SKM-1 treated with dmso at 0.1 percent for 144 hours (cell line): ENCODE results near the gene PRRC2B.
"Not testable (repeated sequence)": the region's sequence is repeated elsewhere in the genome, so short reads cannot be mapped to it uniquely, and the experiment has no call there.

Experiments used
- DNase-seq: peaks from one replicate; lab custom pipeline; 2025; ENCODE audit not compliant: unreplicated experiment; lab: John Stamatoyannopoulos, UW

PRRC2B gene

DNA sequence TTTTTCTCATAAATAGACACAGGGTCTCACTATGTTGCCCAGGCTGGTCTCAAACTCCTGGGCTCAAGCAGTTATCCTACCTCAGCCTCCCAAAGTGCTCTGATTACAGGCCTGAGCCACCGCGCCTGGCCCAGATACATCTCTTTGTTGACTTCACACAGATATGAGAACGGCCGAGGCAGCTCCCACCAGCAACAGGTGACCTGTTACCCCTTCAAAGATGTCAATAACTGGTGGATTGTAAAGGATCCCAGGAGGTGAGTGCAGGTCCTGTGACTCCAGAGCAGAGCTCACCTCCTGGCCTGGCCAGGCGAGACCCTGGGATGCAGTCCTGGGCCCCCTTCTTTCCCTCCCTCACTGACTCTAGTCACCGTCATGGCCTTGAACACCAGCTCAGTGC lies 118.0 kb downstream of the PRRC2B start:
- DNase-seq = no peak

DNA sequence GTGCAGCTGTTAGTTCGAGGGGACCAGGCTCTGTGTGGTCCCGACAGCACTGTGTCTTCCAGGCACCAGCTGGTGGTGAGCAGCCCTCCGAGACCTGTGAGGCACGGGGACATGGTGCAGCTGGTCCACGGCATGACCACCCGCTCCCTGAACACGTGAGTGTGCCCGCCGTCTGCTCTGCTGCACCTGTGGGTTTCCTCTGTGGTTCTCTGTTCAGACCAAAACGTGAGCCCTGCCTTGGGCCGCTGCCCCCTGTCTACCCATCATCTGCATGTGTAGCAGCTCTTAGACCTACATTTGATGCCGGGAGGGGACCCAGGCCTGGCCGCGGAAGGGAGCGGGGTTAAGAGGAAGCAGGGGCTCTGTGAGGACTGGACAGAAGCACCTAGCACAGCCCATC lies 119.3 kb downstream of the PRRC2B start:
- DNase-seq = no peak

DNA sequence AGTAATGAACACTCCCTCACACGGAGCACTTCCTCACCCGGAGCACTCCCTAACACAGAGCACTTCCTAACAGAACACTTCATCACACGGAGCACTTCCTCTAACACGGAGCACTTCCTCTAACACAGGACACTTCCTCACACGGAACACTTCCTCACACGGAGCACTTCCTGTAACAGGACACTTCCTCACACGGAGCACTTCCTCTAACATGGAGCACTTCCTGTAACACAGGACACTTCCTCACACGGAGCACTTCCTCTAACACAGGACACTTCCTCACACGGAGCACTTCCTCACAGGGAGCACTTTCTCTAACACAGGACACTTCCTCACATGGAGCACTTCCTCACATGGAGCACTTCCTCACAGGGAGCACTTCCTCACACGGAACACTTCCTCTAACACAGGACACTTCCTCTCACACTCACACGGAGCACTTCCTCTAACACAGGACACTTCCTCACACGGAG lies 121.7 kb downstream of the PRRC2B start:
- DNase-seq = not testable (repeated sequence)

DNA sequence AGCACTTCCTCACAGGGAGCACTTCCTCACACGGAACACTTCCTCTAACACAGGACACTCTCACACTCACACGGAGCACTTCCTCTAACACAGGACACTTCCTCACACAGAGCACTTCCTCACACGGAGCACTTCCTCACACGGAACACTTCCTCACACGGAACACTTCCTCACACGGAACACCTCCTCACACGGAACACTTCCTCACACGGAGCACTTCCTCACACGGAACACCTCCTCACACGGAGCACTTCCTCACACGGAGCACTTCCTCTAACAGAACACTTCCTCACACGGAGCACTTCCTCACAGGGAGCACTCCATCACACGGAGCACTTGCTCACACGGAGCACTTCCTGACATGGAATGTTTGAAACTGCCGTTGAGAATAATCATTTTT lies 122.2 kb downstream of the PRRC2B start:
- no peak for DNase-seq

DNA sequence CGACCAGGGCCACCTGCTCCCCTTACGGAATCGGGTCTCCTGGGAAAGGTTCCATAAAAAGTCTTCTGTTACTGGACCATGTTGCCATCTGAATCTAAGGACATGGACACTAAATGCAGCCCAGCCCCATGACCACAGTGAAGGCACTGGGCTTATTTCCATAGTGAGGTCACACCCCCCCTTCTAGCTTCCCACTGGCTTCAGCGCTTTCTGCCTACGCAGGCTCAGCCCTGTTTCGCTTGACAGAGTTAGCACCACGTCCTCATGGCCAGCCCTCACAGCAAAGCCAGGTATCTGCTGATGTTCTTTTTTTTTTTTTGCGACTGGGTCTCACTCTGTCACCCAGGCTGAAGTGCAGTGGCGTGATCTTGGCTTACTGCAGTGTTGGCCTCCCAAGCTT lies 123.0 kb downstream of the PRRC2B start:
- DNase-seq = no peak

DNA sequence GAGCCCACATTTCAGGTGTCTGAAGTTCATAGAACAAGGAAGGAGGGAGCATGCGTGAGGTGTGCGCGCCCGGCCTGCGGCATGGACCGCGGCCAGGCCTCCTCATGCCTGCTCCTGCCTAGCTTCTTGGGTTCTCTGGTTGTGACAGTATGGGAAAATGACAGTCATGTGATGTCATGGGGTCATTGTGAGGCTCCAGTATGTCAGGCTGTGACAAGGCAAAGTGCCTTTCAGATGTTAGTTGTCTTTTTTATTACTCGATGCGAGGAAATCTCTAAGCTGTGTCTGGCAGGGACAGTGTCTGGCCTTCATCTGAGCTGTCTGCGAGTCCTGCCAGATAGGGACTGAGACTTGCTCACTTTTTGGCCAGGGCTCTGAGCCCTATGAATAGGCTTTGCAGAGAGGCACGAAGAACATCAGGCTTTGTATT lies 123.9 kb downstream of the PRRC2B start:
- DNase-seq = no peak

DNA sequence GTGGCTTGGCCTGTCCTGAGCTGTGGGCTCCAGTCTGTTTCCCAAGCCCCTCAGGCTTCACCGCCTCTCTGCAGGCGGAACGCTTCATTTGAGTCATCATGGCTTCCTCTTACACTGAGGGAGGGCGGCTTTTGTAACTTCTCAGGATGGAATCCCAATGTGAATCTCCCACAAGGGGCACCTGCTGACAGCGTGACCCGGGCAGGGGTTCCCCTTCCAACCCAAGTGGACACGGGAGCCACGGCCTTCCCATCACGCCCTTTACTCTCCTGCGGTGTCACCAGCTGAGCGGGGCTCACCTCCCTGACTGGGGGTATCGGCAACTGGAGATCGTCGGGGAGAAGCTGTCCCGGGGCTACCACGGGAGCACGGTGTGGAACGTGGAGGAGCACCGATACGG lies 124.7 kb downstream of the PRRC2B start:
- no peak for DNase-seq

DNA sequence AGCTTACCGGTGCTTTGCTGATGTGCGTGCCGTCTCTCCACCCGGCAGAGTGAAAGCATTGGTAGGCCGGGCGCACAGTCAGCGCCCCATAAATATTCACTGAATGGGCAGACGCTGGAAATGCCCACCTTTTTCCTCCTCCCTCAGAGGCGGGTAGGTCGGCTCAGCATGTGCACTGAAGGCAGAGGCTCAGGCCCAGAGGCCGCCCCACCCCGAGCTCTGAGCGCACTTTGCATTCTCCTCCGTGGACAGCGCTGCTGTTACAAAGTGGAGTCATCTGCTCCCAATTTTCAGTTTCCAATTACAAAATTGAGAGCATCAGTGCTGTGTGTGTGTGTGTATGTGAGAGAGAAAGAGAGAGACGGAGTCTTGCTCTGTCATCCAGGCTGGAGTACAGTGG lies 126.6 kb downstream of the PRRC2B start:
- no peak for DNase-seq

DNA sequence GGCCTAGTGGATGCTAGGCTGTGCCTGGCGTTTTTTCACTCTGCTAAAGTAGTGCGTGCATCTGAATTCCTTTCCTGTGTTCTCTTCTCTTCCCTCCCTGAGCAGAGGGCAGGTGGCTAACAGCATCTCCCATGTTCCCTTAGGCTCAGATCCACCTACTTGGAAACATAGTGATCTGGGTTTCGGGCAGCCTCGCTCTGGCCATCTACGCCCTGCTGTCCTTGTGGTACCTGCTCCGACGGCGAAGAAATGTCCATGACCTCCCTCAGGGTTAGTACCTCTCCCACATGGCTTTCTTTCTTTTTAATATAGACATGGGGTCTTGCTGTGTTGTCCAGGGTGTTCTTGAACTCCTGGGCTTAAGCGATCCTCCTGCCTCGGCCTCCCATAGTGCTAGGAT lies 127.3 kb downstream of the PRRC2B start:
- DNase-seq = no peak

DNA sequence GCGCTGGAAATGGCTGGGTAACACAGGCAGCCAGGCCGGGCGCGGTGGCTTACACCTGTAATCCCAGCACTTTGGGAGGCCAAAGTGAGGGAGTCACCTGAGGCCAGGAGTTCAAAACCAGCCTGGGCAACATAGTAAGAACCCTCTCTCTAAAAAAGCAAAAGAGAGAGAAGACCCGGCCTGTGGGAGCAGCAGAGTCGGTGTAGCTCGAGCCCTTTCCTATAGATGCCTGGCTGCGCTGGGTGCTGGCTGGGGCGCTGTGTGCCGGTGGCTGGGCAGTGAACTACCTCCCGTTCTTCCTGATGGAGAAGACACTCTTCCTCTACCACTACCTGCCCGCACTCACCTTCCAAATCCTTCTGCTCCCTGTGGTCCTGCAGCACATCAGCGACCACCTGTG lies 127.9 kb downstream of the PRRC2B start:
- no peak for DNase-seq

DNA sequence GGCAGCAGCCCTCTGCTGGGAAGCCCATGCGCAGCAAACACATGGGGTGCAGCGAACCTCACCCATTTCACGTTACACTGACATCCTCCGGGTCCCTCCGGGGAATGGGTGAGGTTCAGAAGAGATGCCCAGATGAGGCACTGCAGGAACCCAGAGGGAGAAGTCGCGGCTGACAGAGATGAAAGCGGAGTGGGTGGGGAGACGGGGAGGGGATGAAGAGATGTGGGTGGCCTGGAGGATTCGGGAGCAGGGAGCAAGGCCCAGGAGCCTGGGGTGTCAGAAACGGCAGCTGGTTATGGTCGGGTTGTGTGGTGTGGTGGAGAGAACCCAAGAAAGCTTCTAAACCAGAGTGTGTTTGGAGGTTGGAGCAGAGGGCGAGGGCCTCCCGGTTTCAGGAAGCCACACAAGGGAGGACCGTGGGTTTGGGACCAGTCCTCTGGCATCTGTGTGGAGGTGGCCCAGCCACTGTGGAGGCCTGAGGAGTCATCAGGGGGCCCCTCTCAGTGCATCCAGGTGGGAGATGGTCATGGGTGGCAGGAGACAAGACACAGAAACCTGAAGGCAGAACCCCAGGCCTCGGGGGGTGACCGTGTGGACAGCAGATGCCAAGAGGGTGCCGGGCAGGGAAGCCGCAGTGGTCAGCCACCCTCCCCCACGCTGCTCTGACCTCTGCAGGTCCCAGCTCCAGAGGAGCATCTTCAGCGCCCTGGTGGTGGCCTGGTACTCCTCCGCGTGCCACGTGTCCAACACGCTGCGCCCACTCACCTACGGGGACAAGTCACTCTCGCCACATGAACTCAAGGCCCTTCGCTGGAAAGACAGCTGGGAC lies 128.6 kb downstream of the PRRC2B start:
- no peak for DNase-seq

DNA sequence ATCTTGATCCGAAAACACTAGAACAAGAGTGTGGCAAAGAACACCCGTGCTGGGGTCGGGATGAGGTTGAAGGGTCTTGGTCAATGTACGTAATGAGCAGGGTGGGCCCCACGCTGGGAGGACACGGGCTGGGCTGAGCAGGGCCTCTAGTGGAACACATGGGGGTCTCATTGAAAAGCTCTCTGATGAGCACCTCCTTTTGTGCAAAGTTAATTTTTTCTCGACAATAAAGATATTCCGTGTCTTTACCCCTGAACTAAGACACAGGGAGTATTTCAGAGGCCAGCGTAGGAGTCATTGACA lies 129.2 kb downstream of the PRRC2B start:
- no peak for DNase-seq

DNA sequence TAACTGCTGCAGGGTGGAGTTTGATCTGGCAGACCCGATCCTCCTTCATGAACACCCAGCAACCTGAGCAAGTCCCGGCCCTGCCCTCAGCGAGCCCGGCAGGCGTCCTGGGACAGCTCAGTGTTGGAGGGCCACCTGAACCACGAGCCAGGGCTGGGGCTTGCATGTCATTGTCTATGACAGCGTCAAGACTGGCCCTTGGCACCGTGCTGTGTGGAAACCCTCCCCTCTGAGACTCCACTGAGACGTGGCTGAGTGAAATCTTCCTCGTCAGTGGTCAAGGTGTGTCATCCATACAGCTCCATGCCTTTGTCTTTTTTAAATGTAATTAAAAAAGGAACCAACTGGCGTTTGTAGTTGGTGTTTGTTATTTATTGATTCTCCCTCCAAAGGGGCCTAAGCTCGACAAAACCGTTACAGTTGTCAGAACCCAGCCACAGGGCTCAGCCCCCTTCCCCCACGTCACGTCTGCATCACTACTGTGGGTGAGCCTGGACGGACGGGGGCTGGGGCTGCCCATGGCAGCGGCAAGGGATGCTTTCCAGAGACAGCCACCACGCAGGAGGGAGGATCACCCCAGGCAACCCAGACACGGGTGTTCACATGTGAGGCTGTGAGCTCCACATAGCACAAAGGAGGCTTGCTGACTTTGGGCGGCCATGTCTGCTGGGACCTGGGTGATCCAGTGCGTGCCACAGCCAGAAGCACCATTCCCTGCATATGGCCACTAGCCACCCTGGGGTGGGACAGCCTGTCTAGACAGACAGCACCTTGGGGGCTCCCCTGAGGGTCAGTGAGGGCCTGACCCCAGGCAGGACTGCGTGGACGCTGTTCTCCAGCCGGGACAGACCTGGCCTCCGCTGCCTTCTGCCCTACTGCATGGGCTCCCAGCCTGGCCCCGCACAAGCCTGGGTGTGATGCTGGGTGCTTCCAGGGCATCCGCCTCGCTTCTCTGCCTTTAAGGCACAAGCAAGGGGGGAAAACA lies 129.9 kb downstream of the PRRC2B start:
- DNase-seq = no peak

DNA sequence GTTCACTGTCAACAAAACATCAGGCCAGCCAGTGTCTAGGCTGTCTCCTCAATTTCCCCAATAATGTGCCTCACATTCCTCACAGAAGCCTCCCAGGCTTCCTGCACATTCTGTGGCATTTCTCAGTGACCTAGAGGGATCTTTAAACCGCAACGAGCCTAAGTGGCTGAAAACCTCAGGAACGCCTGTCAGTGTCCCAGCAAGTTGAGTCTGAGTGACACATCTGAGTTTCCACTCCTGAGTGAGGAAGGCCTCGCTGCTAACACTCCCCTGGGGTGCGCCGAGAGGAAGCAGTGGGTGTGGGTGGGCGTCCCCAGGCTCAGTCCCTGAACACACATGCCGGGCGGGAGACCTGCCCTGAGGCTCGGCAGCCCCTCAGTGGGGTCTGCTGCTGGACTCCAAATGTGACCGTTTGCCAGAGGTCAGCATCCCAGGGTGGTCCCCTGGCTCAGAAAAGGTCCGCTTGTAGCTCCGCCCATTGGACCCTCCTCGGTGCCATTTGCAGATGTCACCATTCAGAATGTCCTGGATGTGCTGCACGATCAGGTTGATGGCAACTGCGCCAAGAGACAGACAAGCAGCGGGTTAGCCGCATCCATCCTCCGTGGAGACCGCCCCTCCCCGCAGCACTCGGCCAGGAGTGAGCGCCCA lies 130.9 kb downstream of the PRRC2B start:
- no peak for DNase-seq

DNA sequence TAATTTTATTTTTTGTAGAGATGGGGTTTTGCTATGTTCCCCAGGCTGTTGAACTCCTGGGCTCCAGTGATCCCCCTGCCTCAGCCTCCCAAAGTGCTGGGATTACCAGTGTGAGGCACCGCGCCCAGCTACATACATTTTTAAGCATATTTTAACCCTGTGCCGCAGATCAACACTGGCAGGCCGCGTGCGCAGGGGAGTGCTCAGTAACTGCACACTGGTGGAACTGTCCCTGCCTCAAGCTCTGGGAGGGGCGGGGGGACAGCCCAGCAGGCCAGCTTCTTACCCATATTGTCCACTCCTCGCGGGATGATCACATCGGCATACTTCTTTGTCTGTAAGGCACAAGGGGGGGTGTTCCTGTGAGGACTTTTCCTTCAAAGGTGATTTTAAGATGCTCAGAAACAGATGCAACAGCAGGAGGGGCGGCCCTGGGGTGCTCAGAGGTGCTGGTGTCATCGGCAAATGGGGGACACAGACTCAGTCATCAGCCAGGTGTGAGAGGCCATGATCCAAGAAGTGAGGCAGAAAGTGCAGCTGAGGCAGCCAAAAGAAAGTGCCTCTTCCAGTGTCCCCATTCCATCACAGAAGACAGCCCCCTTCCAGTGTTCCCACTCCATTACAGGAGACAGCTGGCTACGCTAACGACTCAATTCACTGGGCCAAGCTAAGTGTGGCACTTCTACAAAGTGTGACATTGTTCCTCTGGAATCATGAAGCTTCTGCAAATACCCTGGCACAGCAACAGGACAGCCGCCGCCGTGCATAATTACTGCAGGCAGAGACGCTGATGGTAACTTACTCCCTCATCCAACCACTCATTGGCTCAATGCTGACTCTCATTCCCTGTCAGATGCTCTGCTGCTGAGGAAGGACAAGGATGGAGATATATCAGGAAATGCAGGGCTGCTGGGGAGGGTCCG lies 132.0 kb downstream of the PRRC2B start:
- DNase-seq = no peak

DNA sequence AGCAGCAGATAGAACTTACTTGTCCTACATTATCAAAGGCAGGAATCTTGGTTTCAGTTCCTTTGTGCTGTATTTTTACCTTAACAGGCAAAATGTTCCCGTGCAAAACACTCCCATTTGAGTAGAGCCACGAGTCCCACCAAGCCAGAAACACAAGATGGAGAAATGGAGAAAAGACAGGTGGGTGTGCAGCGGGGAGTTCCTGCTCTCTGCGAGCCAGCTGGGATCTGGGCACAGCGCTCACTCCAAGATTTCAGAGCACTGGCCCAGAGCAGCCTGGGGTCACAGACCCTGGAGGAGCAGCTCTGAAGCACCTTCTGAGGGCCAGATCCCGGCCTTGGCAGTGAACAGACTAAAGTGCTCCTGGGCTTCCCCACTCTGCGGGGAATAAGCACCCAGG lies 134.3 kb downstream of the PRRC2B start:
- DNase-seq = no peak

DNA sequence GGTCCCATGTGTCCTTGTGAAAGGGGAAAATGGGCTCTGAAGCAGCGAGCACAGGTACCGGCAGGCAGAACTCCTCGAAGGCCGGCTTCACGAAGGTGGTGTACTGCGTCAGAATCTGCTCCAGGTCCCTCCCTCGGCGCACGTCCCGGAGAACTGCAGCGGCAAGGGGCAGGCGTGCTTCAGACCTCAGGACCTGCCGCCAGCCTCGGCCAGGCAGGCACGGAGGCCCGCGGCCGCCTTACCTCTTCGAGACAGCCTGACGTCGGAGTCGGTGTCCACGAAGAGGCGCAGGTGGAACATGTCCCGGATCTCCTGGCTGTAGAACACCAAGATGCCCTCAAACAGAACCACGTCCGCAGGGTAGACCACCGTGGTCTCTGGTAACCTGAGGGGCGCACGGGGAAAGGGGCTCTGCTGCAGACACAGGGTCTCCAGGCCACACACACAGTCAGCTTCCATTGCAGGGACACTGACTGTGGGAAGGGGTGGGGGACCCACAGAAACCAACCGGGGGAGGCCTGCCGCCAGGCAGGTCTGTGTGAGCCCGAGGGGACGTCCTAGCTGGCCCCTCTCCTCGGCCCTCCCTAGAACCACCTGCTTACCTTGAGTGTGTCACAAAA lies 135.1 kb downstream of the PRRC2B start:
- DNase-seq = no peak

DNA sequence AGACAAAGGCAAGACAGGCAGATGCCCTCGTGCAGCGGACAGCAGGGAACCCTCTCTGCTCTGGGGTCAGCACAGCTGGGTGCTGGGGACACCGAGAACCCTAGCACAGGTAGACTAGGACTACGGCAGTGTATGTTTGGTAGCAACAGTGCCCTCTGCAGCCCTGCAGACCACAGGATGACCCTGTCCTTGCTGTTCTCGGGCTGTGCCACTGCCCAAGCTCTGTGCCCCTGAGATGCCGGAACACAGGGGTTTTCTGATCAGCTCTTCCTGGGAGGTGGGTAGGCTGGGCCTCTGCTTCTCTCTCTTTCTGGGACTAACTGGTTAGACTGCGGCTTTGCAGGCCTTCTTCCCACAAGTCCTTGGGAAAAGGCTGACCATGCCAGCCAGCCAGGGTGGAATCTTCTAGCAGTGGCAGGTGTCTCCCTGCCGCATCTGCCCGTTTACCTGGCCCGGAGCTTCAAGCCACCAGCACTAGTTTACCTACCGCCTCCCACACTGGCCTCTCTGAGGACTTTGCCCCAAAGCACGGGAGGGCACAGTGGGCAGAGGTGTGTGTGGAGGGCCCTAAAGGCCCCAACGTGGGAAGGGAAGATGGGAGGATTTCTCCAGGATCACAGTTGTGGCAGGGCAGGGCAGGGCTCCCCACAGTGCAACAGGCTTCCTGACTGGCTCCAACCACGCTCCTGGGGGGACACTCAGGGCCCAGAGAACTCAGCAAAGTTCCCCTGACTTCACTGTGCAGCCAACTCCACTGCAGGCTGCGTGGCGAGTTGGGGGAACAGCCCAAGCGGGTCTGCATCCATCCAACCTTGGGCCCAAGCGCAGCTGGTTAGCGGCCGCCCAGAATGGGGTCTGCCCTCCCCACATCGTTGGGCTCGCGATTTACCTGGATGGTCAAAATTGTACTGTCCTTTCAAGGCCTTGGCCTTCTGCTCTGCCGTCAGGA lies 136.0 kb downstream of the PRRC2B start:
- no peak for DNase-seq

DNA sequence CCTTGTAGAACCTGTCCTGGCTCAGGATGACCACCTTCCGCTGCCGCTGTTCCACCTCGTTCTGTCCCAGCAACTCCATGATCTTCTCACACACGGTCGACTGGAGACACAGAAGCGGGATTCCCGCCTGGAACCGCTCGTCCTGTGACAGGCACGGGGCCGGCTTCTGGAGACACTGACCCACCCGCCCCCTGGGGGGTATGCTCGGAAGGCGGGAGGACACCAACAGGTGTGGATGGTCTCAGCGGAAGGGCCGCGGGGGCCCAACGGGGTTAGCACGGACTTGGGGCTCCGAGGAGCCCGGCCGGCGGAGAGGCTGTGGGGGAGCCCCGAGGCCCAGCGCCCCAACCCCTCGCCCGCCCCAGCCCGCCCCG lies 136.6 kb downstream of the PRRC2B start:
- no peak for DNase-seq
